Adipose tissue (tissue), 3 donors: ENCODE results near the gene LRRC4B. TPM values are rescaled to one million over a fixed set of nuclear protein-coding genes. Genes with fewer than 3 reads are reported as not detected.

Experiments
- H3K27ac ChIP-seq: one replicate; pipeline ENCODE4 v1.5.1; 2013; ENCODE audit warnings: low read depth, low read length
- WGBS, 3 donors: extraction: QIAGEN DNeasy Blood & Tissue Kit; methylation state at CpG; one replicate each; pipeline ENCODE4 v1.1.7; 2013; 5-methylcytosine and 5-hydroxymethylcytosine counted together
- polyA plus RNA-seq, 3 donors: library from polyadenylated mRNA; stranded (reverse); fragments of 200-250 nt; gene quantifications; one replicate each; pipeline ENCODE4 v1.2.3, GENCODE V29; 2013
- donor health status: healthy with polysubstance abuse.
- donor health status: Bipolar disorder and iron deficiency.
- donor health status: healthy.

LRRC4B gene
- polyA plus RNA-seq, 3 donors, result 0.52 to 3.0 (median 1.6) TPM

DNA sequence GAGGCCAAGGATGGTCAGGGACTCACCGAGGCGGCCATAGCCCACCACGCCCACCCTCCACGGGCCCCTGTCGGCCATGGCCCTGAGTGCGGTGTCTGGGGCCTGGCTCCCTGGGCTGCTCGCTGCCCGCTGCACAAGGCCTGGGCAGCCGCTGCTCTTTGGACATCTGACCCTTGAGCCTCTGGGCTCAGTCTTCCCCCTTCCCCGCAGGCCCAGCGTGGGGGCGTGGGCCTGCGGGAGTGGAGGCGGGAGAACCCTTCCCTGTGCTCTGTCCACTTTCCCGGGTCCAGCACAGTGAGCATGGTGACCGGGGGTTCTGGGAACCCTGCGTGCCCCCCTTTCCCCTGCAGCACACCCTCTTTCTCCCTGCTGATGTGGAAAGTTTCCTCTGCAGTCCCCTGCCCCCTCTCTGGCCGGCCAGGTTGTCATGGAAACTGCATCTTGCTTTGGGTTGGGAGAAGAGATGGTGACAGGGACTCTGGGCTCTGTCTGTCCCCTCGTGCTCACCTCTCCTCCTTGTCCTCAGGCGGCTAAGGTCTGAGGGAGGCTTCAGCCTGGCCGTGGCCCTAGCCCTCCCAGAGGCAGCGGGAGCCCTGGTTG lies 54.4 kb downstream of the LRRC4B start, which contains the start of gene ASPDH:
TSS of gene ASPDH (minus strand) at position 168 of the 600 bp plus-strand sequence. CDS start at position 78, 90 bp downstream.
- H3K27ac ChIP-seq, result no peak within 1 kb of the TSS
- WGBS, 3 donors, result 35 to 43% (median 41%) methylated on average over 17 to 22 of the region's 22 CpGs

- WGBS, 3 donors, result 47 to 67% (median 66%) methylated on average over 12 of the region's 12 CpGs
- no peak overlapping the region for H3K27ac ChIP-seq
Observed at GRCh38 chr19:50512999-50513745, 55.1 kb downstream of the LRRC4B start.

- H3K27ac ChIP-seq, result no peak overlapping the region
- WGBS, 3 donors, result 87 to 90% (median 89%) methylated on average over 36 of the region's 36 CpGs
Observed at GRCh38 chr19:50512112-50512998, 55.9 kb downstream of the LRRC4B start.

DNA sequence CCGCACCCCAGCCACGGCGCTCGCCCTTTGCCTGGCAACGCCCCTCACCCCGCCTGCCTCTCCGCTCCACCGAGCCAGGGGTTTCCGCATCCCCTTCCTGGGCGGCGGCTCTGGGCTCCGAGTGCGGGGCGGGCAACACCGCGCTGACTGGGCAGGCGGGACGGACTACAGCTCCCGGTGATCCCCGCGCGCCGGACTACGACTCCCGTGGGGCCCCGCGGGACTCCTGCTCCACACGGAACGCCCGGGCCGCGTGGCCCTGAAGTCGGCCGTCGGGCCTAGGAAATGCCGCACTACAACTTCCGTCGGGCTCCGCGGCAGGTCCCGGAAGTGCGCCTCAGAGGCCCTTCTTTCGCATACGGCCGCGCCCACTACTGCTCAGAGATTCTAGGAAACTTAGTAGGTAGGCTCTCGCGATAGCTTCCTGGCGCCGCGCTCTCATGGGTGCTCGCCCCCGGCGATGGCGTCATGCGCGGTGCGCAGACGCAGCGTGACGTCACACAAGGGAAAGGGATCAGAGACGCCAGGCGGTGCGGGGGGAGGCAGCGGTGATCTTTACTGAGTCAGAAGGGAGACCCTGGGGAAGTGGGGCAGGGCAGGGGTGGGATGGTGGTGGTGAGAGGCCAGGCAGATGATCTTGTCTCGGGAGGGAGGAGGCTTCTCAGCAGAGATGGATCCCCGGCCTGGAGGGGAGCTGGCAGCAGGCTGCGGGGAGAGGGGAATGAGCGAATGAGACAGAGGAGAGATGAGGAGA lies 57.0 kb downstream of the LRRC4B start, which contains the start of gene JOSD2:
TSS of gene JOSD2 (minus strand) at position 123 of the 754 bp plus-strand sequence. CDS start 760 bp downstream, outside the sequence.
- 1 to 2% (median 2%) methylated on average over 69 of the region's 69 CpGs for WGBS, 3 donors
- peak within 1 kb of the TSS; percentile 35 for H3K27ac ChIP-seq

DNA sequence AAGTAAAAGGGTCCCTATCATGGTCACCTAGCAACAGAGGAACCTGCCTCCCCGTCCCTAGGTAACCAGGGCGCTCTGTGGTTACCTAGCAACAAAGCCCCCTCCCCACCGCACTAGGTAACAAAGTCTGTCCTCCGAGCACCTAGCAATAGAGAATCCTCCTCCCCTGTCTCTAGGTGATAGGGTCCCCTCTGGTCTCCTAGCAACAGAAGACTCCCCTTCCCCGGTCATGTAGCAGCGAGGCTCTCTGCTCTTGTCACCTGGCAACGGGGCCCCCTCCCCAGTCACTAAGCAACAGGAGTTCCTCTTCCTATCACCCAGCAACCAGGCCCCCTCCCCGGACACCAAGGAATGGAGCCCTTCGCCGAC lies 57.6 kb downstream of the LRRC4B start:
- WGBS, 3 donors, result 1 to 8% (median 5%) methylated on average over 10 of the region's 10 CpGs
- H3K27ac ChIP-seq, result peak overlapping the region; percentile 35

GRCh38 chr19:50510121-50510670 lies 58.0 kb downstream of the LRRC4B start:
- H3K27ac ChIP-seq, result no peak overlapping the region

GRCh38 chr19:50509366-50509765 lies 58.9 kb downstream of the LRRC4B start:
- 83 to 92% (median 83%) methylated on average over 11 of the region's 11 CpGs for WGBS, 3 donors
- no peak overlapping the region for H3K27ac ChIP-seq

More at GRCh38 chr19:50510121-50510670, 58.0 kb downstream of the LRRC4B start:
- 59 to 61% (median 61%) methylated on average over 24 to 26 of the region's 26 CpGs for WGBS, 3 donors

DNA sequence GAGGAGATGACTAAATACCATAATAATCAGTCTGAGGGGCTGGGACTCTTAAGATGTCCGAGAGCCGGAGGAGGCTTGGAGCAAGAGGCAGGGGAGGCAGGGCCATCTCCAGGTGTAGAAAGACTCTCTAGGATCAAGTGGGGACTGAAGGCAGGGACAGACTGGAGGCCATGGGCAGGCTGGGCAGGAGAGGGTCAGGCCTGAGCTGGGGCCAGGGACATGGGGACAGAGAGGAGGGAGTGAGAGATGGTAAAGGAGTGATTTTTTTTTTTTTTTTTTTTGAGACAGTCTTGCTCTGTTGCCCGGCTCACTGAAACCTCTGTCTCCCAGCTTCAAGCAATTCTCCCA lies 59.4 kb downstream of the LRRC4B start:
- no peak overlapping the region for H3K27ac ChIP-seq
- 90 to 94% (median 92%) methylated on average over 3 of the region's 3 CpGs for WGBS, 3 donors

GRCh38 chr19:50507376-50507775 lies 60.9 kb downstream of the LRRC4B start:
- WGBS, 3 donors, result 90 to 95% (median 94%) methylated on average over 8 of the region's 8 CpGs
- no peak overlapping the region for H3K27ac ChIP-seq

DNA sequence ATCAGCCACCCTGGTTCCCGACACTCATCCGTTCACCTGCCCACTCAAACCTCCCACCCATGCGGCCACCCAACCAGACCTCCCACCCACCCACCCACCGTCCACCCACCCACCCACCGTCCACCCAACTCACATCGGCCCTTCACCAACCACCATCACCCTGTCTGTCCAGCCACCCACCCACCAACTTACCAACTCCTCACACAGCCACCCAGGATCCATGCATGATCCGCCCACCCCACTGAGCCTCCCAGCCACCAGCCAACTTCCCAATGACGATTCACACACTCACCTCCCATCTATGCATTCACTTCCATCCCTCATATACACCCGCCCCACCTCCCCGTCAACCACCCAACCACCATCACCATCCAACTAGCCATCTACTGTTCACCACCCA lies 61.5 kb downstream of the LRRC4B start:
- 93 to 96% (median 96%) methylated on average over 8 to 10 of the region's 10 CpGs for WGBS, 3 donors
- H3K27ac ChIP-seq, result no peak overlapping the region

DNA sequence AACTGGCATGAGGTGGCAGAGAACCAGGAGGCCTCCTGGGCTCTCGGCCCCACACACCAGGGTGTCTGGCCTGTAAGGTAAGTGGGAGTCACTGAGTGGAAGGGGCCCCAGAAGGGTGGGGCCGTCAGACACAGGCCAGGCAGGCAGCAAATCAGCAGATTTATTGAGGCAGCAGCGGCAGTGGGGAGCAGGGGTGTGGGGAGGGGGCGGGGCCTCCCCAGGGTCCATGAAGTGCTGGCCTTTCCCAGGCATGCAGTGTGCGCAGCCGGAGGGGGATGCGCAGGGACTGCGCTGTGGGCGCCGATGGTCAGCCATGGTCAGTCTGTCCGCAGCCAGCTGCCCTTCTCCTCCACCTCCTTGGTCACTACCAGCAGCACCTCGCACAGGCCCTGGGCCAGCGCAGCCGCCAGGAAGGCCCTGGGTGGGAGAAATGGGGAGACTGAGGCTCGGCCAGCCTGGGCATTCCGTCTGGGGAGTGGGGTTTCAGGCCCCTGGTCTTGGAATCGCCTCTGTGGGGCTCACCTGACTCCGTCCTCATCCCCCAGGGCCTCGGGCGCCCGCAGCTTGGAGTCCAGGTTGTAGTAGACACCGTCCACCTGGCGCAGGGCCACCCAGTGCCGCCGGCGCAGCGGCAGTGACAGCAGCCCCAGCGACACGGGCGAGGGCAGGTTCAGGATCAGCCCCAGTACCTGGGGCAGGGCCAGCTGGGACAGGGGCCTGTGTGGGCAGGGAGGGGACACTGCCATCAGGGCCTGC lies 62.2 kb downstream of the LRRC4B start:
- no peak overlapping the region for H3K27ac ChIP-seq
- WGBS, 3 donors, result 92 to 95% (median 94%) methylated on average over 28 to 30 of the region's 30 CpGs

- no peak overlapping the region for H3K27ac ChIP-seq
- 73 to 82% (median 75%) methylated on average over 24 to 25 of the region's 25 CpGs for WGBS, 3 donors
Observed at GRCh38 chr19:50501568-50502475, 66.4 kb downstream of the LRRC4B start.

DNA sequence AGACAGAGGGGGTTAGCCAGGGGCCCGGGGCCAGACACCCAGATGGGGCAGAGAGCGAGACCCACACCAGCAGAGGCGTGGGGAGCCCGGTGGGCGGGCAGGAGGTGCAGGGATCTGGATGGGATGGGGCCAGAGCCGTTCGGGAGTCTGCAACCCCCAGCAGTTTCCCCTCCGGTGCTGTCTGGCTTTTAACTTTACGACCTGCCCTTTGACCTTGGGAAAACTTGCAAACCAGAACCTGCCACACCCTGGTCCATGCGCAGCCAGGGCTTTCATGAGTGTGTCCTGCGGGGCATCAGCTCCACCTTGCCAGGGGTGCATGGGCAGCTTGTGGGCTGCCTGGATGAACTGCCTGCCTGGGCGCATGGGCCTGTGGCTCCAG lies 67.1 kb downstream of the LRRC4B start:
- 72 to 83% (median 74%) methylated on average over 12 of the region's 12 CpGs for WGBS, 3 donors

GRCh38 chr19:50500753-50501151 lies 67.5 kb downstream of the LRRC4B start:
- 67 to 84% (median 75%) methylated on average over 8 to 10 of the region's 10 CpGs for WGBS, 3 donors

More for the DNA sequence above, 67.1 kb downstream of the LRRC4B start:
- H3K27ac ChIP-seq, result no peak overlapping the region

DNA sequence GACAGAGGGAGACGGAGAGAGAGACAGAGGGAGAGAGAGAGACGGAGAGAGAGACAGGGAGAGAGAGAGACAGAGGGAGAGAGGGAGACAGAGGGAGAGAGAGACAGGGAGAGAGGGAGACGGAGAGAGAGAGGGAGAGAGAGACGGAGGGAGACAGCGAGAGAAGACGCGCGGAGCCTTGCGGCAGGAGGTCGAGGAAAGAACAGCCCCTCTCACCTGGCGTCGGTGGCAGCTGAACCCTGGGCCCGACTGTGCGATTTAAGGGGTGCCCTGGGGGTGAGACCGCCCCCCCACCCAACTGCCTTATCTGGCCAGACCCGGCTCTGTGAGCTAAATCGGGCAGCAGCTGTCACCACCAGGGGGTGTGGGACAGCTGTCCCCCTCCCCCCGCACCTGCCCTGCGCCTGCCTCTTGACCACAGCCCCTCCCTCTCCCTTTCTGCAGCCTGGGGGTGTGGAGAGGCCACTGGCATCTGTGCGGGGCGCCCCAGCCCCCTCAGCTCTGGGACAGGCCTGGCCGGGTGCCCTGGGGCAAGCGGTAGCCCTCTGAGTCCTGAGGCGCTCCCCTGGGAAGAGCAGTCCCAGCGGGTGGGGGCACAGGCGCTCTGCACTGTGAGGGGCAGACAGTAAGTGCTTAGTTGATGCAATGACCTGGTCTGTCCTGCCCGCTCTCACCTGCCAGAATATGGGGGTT lies 68.0 kb downstream of the LRRC4B start:
- H3K27ac ChIP-seq, result no peak overlapping the region
- 52 to 69% (median 63%) methylated on average over 22 to 27 of the region's 27 CpGs for WGBS, 3 donors

More at GRCh38 chr19:50500753-50501151, 67.5 kb downstream of the LRRC4B start:
- no peak overlapping the region for H3K27ac ChIP-seq
